ENCODE data around the gene INAFM2.

INAFM2 gene

GRCh38 chr15:40301467-40302179 is 21.9 kb upstream of the INAFM2 start:
- Histone ChIP-seq H4K20me1 (ENCODE audit: insufficient read depth, low read length) (no peaks in the 10 kb centered on the region), H3K4me3 (ENCODE audit: low read depth, low read length, poor library complexity, severe bottlenecking) (no peak overlapping the region), H3K27me3 (ENCODE audit: insufficient read depth, low read length) (peaks cover 9% of the 10 kb centered on the region; the same call in 1 of the 2 replicates)

DNA sequence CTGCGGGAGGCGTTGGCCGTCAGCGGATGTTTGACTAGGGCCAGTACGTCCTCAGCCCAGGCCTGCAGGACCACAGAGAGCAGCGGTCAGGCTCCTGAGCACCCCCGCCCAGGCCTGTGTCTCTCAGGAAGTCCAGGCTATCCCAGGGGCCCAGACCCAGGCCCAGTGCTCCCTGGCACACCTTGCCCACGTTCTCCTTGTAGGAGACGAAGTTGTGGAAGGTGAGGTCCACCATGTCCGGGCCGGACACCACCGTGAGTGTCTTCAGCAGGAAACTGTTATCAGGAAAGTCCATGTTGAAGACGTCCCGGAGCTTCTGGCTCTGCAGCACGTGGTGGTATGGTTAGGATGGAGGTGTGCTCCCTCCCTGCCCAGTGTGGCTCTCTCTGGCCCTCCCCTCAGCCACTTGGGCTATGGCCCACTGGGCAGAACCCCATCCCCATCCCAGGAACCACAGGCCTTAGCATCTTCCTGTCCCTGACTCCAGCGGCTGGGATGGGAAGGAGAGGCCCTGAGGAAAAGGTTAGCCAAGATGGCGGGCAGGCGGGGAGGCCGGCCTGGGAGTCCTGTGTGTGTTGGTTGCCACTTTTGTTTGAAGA is 21.1 kb upstream of the INAFM2 start:
- peaks cover 6% of the 10 kb centered on the region for H3K9me3 ChIP-seq (ENCODE audit: low read length)
- no peaks in the 10 kb centered on the region for H3K79me2 ChIP-seq (ENCODE audit: insufficient read depth, low read length)
- H3K4me3 ChIP-seq (ENCODE audit: low read depth, low read length, poor library complexity, severe bottlenecking), result no peak overlapping the region
- peaks cover 3% of the 10 kb centered on the region for H3K4me1 ChIP-seq (ENCODE audit: insufficient read depth, low read length, severe bottlenecking)
- no peak overlapping the region for H3K9ac ChIP-seq (ENCODE audit: low read length)
- no peaks in the 10 kb centered on the region for H3K9me2 ChIP-seq (ENCODE audit: low read depth, low read length)
- no peak overlapping the region for H2AFZ ChIP-seq (ENCODE audit: low read length)
- H3K36me3 ChIP-seq (ENCODE audit: insufficient read depth, low read length), result no peaks in the 10 kb centered on the region; the same call in 1 of the 2 replicates
- peaks cover 9% of the 10 kb centered on the region; the same call in 1 of the 2 replicates for H3K27me3 ChIP-seq (ENCODE audit: insufficient read depth, low read length)
- H4K20me1 ChIP-seq (ENCODE audit: insufficient read depth, low read length), result no peaks in the 10 kb centered on the region
- H3K27ac ChIP-seq (ENCODE audit: low read depth, low read length, poor library complexity, severe bottlenecking), result no peak overlapping the region
- no peak for TF ChIP-seq EZH2 (IDR thresholded peaks at IDR 0.05; ENCODE audit: borderline replicate concordance, low read length)
- TF ChIP-seq, protein P1, sequence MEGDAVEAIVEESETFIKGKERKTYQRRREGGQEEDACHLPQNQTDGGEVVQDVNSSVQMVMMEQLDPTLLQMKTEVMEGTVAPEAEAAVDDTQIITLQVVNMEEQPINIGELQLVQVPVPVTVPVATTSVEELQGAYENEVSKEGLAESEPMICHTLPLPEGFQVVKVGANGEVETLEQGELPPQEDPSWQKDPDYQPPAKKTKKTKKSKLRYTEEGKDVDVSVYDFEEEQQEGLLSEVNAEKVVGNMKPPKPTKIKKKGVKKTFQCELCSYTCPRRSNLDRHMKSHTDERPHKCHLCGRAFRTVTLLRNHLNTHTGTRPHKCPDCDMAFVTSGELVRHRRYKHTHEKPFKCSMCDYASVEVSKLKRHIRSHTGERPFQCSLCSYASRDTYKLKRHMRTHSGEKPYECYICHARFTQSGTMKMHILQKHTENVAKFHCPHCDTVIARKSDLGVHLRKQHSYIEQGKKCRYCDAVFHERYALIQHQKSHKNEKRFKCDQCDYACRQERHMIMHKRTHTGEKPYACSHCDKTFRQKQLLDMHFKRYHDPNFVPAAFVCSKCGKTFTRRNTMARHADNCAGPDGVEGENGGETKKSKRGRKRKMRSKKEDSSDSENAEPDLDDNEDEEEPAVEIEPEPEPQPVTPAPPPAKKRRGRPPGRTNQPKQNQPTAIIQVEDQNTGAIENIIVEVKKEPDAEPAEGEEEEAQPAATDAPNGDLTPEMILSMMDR (IDR thresholded peaks at IDR 0.05; ENCODE audit: low read length), result no peak
- H3F3A ChIP-seq (ENCODE audit: insufficient read depth, low read length), result no peaks in the 10 kb centered on the region
- H3K4me2 ChIP-seq (ENCODE audit: low read length), result no peak overlapping the region

More at GRCh38 chr15:40301467-40302179, 21.9 kb upstream of the INAFM2 start:
- no peak overlapping the region for H3K27ac ChIP-seq (ENCODE audit: low read depth, low read length, poor library complexity, severe bottlenecking)
- peaks cover 6% of the 10 kb centered on the region for H3K9me3 ChIP-seq (ENCODE audit: low read length)
- no peaks in the 10 kb centered on the region for H3K79me2 ChIP-seq (ENCODE audit: insufficient read depth, low read length)
- no peak overlapping the region for H3K4me2 ChIP-seq (ENCODE audit: low read length)
- no peak overlapping the region for H2AFZ ChIP-seq (ENCODE audit: low read length)
- TF ChIP-seq EZH2 (IDR thresholded peaks at IDR 0.05; ENCODE audit: borderline replicate concordance, low read length), result no peak
- TF ChIP-seq, protein P1 (IDR thresholded peaks at IDR 0.05; ENCODE audit: low read length), result no peak
- no peaks in the 10 kb centered on the region for H3K9me2 ChIP-seq (ENCODE audit: low read depth, low read length)
- H3F3A ChIP-seq (ENCODE audit: insufficient read depth, low read length), result no peaks in the 10 kb centered on the region
- no peaks in the 10 kb centered on the region for H3K4me1 ChIP-seq (ENCODE audit: insufficient read depth, low read length, severe bottlenecking)
- H3K9ac ChIP-seq (ENCODE audit: low read length), result no peak overlapping the region
- H3K36me3 ChIP-seq (ENCODE audit: insufficient read depth, low read length), result no peaks in the 10 kb centered on the region; the same call in 1 of the 2 replicates

DNA sequence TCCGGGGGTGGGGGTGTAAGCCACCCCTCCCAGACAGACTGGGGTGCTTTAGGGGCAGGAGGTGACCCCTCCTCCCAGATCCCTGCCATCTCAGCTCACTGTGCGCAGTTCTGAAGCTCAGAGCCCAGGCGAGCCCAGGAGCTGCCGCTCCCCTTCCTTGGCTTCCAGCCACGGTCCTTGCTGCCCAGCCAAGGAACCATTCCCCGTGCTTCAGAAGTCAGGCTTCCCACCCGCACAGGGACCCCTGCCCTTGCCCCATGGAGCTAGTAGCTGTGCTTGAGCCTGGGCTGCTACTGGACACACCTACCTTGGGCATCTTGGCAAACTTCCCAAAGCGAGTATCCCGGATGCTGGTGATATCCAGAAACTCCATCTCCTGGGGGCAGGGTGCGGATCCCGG is 20.5 kb upstream of the INAFM2 start:
- H3K9me3 ChIP-seq (ENCODE audit: low read length), result peaks cover 6% of the 10 kb centered on the region
- H3K36me3 ChIP-seq (ENCODE audit: insufficient read depth, low read length), result no peaks in the 10 kb centered on the region; the same call in 1 of the 2 replicates
- H3K27me3 ChIP-seq (ENCODE audit: insufficient read depth, low read length), result peaks cover 9% of the 10 kb centered on the region; the same call in 1 of the 2 replicates

More for the DNA sequence above, 20.5 kb upstream of the INAFM2 start:
- no peak overlapping the region for H2AFZ ChIP-seq (ENCODE audit: low read length)
- TF ChIP-seq, protein P1 (IDR thresholded peaks at IDR 0.05; ENCODE audit: low read length), result no peak
- no peak for TF ChIP-seq EZH2 (IDR thresholded peaks at IDR 0.05; ENCODE audit: borderline replicate concordance, low read length)
- H3K4me3 ChIP-seq (ENCODE audit: low read depth, low read length, poor library complexity, severe bottlenecking), result no peak overlapping the region
- no peak overlapping the region for H3K27ac ChIP-seq (ENCODE audit: low read depth, low read length, poor library complexity, severe bottlenecking)
- peaks cover 9% of the 10 kb centered on the region for H3K4me1 ChIP-seq (ENCODE audit: insufficient read depth, low read length, severe bottlenecking)
- H4K20me1 ChIP-seq (ENCODE audit: insufficient read depth, low read length), result no peaks in the 10 kb centered on the region
- H3K9me2 ChIP-seq (ENCODE audit: low read depth, low read length), result no peaks in the 10 kb centered on the region
- H3F3A ChIP-seq (ENCODE audit: insufficient read depth, low read length), result no peaks in the 10 kb centered on the region
- no peak overlapping the region for H3K9ac ChIP-seq (ENCODE audit: low read length)
- no peak overlapping the region for H3K4me2 ChIP-seq (ENCODE audit: low read length)
- H3K79me2 ChIP-seq (ENCODE audit: insufficient read depth, low read length), result no peaks in the 10 kb centered on the region

All from OCI-LY1 (cell line).